CD4-positive, alpha-beta T cell treated with Interleukin-15 for 4 hours (primary cell): Measurements from ENCODE around the gene PPP2R2B.

ENCODE experiments used
- DNase-seq: peaks from one replicate; pipeline ENCODE4 v3.0.0-alpha.2; 2020; ENCODE audit warnings: low spot score

PPP2R2B gene

GRCh38 chr5:146888351-146888978 lies 9.9 kb upstream of the PPP2R2B start:
- no peak for DNase-seq

- DNase-seq, result no peak
Observed at GRCh38 chr5:146884066-146884626, 5.6 kb upstream of the PPP2R2B start.

DNA sequence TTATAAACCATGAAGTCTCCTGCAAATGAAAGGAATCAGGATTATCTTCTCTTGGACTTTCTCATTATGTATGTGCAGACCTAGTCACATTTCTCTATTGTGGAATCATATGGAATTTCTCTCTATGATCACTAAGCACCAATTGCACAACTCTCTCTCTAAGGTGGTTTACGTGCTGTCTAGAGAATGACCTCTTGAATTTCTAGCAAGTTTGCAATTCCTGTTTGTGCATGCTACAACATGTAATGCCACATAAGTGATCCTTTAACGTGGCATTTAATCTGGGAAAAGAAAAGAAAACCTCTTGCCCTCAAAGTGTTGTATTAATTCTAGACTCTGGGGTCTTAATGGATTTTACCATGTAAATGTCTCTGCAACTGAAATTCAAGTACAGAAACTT lies 5.0 kb upstream of the PPP2R2B start:
- no peak for DNase-seq

DNA sequence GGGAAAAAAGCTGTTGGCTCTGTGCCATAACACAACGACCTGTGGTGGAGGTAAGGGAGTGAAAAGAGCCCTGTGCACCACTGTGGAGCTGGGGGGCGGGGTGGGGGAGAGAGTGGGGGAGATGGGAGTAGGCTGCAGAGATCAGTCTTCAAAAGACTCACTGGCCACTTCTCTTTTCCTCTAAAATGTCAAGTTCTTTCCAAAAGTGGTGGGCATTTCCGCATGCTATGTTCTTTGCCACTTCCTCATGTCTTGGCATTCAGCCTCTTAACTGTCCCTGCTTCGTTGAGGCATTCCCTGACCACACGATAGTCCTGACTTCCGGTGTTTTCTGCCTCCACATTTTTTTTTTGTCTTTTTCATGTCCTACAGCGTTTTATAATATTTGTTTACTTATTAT lies 2.4 kb upstream of the PPP2R2B start:
- no peak for DNase-seq

GRCh38 chr5:146877783-146878475 lies 628 bp downstream of the PPP2R2B start:
- DNase-seq, result peak; percentile 4

- peak; percentile 6 for DNase-seq
Observed at GRCh38 chr5:146877178-146877681, 1.3 kb downstream of the PPP2R2B start.

- DNase-seq, result no peak
Observed at GRCh38 chr5:146873186-146873917, 5.2 kb downstream of the PPP2R2B start.

- DNase-seq, result no peak
Observed at GRCh38 chr5:146872188-146872587, 6.4 kb downstream of the PPP2R2B start.

- DNase-seq, result no peak
Observed at GRCh38 chr5:146867996-146868708, 10.4 kb downstream of the PPP2R2B start.

DNA sequence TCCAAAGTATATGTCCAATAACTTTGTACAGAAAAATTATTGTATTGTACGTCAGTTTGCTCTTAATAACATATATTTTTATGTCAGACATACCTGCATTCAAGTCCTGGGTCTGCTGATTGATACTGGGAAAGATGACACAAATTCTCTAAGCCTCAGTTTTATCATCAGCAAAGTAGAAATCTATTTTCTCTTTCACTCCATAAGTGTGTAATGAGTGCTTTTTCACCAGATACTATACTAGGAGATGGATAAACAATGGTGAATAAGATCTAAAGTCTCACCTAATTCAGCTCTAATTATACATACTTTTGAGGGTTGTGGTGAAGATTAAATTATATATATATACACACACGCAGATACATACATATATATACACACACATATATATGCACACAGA lies 12.3 kb downstream of the PPP2R2B start:
- no peak for DNase-seq

DNA sequence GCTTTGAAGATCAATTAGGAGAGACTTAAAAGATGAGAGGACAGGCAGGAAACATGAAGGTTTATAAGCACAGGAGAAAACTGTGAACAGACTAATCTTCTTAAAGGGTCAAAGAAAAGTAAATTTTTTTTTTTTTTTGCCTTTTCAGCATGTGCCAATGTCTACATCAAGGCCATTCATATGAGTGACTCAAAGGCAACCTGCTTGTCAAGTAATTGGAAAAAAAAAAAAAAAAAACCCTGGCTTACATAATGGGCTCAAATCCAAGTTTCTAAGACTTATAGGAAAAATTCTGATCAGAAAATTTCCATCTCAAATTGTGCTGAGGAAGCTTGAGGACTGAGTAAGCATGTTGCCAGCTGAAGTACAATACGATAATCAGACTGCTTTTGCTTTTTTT lies 15.9 kb downstream of the PPP2R2B start:
- no peak for DNase-seq

GRCh38 chr5:146860213-146860893 lies 18.2 kb downstream of the PPP2R2B start:
- no peak for DNase-seq

- no peak for DNase-seq
Observed at GRCh38 chr5:146852089-146852488, 26.5 kb downstream of the PPP2R2B start.

- no peak for DNase-seq
Observed at GRCh38 chr5:146851133-146851532, 27.4 kb downstream of the PPP2R2B start.

DNA sequence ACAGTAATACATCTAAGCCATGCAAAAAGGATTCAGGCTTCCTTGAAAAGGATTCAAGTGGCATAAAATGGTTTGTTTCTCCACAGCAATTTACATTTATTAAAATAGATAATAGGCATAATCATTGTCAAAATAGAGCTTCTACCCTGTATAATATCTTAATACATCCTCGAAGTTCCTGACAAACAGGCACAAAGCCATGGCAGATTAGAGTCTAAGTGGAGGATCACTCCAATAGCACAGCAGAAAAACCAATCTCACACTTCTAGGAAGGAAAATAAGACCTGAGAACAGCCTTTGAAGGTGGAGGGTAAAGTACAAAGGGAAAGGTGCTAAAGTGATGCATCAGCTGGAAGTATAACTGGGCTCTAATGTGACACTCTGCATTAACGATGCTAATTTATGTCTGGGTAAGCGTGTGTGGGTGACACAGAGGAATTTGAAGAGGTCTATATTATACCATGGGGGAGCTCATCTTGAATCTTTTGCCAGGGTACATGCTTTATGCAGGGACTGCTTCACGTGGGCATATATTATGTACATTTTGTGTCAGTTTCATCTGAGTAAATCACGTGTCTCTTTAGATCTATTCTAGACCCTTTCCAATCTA lies 28.8 kb downstream of the PPP2R2B start:
- no peak for DNase-seq

DNA sequence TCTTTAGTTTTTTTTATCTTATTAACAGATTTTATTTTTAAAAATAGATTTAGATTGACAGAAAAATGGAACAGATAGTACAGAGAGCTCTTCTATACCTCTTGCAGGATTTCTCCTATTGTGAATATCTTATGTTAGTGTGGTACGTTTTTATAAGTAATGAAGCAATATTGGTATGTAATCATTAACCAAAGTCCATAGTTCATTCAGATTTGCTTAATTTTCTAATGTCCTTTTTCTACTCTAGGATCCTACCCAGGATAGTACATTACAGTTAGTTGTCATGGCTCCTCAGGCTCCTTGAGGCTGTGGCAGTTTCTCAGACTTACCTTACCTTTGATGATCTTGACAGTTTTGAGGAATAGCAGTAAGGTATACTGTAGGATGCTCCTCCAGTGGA lies 30.4 kb downstream of the PPP2R2B start:
- no peak for DNase-seq

DNA sequence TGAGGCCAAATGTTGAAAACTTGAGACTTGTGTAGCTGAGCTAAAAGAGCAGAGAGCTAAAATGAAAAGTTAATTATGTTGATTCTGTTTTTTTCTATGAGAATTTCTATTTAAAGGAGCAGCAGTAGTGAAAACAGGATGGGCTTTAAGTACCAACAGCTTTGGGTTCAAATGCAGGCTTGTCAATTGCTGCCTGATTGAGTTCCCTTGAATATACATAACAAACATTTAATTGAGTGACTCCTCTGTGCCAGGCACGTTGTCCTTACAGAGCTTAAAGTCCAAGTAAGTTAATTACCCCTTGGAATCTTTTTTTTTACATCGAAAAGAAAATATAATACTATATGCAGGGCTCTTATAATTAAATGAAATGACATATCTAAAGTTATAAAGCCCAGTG lies 38.5 kb downstream of the PPP2R2B start:
- no peak for DNase-seq

- DNase-seq, result no peak
Observed at GRCh38 chr5:146836226-146836842, 42.2 kb downstream of the PPP2R2B start.

GRCh38 chr5:146832985-146833732 lies 45.4 kb downstream of the PPP2R2B start:
- DNase-seq, result no peak

DNA sequence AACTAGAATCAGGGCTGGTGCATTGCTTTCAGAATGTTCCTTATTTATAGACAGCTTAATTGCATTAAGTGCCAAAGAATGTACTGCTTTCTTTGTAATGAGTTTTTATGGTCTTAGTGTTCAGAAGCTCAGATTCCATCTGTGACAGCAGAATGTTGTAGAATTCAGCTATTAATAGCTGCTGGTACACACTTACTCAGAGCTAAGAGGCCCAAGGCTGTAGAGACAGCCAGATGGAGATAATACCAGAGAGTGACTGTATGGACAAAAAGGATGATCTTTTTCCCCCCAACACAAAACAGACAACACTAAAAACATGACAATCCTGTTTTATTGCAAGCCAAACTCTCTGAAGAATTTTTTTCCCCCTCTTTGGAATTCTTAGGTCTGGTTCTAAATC lies 50.2 kb downstream of the PPP2R2B start:
- no peak for DNase-seq
